M059J (cell line): ENCODE measurements around the gene ZNF121. TPM values are rescaled to one million over a fixed set of nuclear protein-coding genes. Genes with fewer than 3 reads are reported as not detected.
"Not testable (repeated sequence)": the region's sequence is repeated elsewhere in the genome, so short reads cannot be mapped to it uniquely, and the experiment has no call there.

Experiments used
- DNase-seq: peaks from one replicate; pipeline ENCODE4 v3.0.0-alpha.2; 2012; ENCODE audit warnings: low read depth
- total RNA-seq: library from RNA; depleted of rRNA; stranded (reverse); fragments of >200 nt; shearing (Covaris generic); gene quantifications from 2 replicates; pipeline ENCODE4 v1.2.3, GENCODE V29; 2014; rRNA removed

Gene ZNF121
- 12.7 and 19.0 TPM in 2 replicates for total RNA-seq

DNA sequence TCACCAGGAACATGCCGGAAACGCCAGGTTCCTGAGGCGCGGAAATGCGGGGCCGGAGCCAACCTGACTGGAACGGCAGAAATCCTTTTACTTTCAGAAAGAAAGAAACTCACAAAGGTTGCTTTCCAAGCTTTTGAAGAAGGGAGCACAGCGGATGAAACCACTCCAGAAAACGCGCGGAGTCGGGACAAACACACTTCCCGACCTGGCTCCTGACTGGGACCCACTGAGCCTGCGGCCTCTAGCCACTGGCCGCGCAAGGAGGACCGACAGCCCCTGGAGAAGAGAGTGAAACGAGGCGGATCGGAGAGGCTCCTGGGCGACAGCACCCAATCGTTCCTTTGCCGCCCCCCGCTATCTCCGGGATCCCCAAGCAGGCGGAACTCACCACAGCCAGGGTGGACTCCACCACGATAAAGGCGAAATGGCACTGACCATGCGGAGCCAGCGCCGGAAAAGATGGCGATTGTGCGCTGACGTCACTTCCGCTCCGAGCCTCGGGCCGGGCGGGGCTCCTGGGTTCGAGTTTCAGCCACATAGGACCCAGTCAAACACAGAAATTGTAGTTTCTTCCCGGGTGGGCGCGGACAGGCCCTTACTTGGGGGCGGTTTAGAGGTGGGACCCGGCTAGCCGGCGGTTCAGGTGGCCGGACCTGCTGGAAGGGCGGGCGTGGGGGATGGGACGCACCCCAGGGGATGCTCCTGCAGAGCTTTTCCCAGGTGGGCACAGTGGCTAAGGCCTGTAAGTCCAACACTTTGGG is at the start of gene ZNF121:
Gene ZNF121, minus strand, starts transcription at position 432 of the 761 bp plus-strand sequence. CDS start 16,407 bp downstream, outside the sequence.
- peak; percentile 80 for DNase-seq

DNA sequence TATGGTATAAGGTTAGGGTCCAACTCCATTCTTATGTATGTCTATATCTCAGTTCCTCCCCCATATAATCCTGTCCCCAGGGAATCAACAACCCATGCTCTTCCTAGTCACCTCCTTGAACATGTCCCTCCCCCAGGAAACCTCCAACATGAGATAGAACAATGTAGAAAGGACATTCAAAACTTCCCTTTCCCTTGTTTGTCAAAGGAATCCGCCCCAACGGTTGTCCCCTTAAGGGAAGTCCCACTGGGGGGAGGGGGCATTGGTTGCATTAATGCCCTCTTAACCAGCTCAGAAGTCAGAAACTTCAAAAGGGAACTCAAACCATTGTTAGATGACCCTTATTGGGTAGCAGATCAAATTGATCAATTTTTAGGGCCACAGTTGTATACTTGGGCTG is 43.6 kb upstream of the ZNF121 start:
- no peak for DNase-seq

- DNase-seq, result no peak
Measured at GRCh38 chr19:9622531-9622930, 38.2 kb upstream of the ZNF121 start.

- DNase-seq, result peak; percentile 83
Measured at GRCh38 chr19:9621156-9622037, 37.1 kb upstream of the ZNF121 start, which contains the start of gene ZNF561. Gene ZNF561 (minus strand): TSS chr19:9621232. CDS start chr19:9619456, 1,776 bp downstream.

DNA sequence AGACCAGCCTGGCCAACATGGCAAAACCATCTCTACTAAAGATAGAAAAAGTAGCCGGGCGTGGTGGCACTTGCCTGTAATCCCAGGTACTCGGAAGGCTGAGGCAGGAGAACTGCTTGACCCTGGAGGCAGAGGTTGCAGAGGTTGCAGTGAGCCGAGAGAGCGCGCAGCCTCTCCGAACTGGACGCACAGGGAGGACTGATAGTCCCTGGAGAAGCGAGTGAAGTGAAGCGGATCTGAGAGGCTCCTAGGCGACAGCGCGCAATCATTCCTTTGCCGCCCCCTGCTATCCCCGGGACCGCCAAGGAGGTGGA is 36.5 kb upstream of the ZNF121 start:
- no peak for DNase-seq

DNA sequence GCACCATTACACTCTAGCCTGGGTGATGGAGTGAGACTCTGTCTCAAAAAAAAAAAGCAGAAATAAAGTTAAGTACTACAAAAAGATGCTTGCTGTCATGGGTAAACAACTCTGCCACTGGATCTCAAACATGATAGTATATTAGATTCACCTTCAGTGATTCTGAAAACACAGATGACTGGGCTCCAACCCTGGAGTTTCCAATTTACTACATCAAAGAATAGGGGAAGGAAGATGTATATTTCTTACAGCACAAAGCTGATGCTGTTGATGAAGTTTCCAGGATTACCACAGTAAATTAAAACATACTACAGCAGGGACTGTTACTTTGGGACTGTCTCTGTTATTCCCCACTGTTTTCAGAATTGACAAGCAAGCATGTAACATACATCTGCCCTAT is 31.5 kb upstream of the ZNF121 start:
- no peak for DNase-seq

GRCh38 chr19:9610484-9611113 is 26.3 kb upstream of the ZNF121 start:
- no peak for DNase-seq

GRCh38 chr19:9608912-9609311 is 24.6 kb upstream of the ZNF121 start:
- DNase-seq, result no peak

DNA sequence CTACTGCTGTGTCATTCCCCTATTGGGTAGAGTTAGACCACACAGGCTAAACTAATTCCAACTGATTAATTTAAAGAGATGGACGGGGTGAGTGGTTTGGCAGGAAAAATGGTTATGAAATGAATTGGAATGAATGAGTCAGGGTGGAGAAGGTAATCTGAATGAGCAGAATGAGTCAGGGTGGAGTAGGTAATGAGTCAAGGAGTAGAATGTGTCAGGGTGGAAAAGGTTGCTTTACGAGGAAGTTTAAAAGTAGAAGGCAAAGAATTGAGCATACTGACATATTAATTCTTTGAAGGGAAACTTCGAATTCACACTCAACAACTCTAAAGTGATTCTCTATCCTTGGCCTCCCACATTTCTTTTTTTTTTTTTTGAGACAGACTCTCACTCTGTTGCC is 12.7 kb upstream of the ZNF121 start:
- peak; percentile 96 for DNase-seq

DNA sequence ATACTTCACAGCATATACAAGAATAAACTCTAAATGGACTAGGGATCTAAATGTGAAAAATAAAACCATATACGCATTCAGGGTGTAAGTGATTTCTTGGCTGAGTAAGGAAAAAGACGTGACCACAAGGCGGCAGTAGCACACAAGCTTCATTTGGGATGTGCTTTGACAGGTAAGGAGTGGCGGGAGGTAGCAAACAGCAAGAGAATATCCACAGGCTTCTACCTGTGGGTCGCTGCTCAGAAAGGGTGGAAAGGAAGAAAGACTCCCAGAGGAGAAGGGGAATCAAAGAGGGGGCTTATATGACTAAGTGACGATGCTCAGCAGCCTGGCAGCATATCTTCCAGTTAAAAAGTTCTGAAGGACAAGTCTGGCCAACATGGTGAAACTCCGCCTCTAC is 2.5 kb upstream of the ZNF121 start:
- DNase-seq, result peak; percentile 75

- DNase-seq, result not testable (repeated sequence)
Measured at GRCh38 chr19:9582081-9582725, 2.1 kb downstream of the ZNF121 start.

- no peak for DNase-seq
Measured at GRCh38 chr19:9580728-9581127, 3.6 kb downstream of the ZNF121 start.

DNA sequence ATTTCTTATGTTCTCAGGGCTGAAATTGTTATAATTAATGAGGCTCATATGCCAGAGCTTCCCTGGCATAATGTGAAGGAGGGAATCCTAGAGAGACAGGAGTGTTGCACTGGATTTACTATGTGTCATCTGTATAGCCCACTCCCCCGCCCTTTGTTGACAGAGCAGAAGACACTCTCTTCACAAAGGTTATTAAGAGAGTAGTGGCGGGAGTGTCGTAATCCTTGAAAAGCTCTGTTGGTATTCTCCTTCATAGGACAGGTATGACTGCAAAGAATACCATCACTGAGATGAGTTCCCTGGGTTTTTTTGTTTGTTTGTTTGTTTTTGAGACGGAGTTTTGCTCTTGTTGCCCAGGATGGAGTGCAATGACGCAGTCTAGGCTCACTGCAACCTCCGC is 14.0 kb downstream of the ZNF121 start:
- DNase-seq, result no peak

- no peak for DNase-seq
Measured at GRCh38 chr19:9566729-9567128, 17.6 kb downstream of the ZNF121 start.

- peak; percentile 18 for DNase-seq
Measured at GRCh38 chr19:9565900-9566705, 18.2 kb downstream of the ZNF121 start.

- DNase-seq, result no peak
Measured at GRCh38 chr19:9552536-9553274, 31.6 kb downstream of the ZNF121 start.

GRCh38 chr19:9547870-9548269 is 36.4 kb downstream of the ZNF121 start:
- DNase-seq, result no peak

- DNase-seq, result not testable (repeated sequence)
Measured at GRCh38 chr19:9541281-9541680, 43.0 kb downstream of the ZNF121 start.

DNA sequence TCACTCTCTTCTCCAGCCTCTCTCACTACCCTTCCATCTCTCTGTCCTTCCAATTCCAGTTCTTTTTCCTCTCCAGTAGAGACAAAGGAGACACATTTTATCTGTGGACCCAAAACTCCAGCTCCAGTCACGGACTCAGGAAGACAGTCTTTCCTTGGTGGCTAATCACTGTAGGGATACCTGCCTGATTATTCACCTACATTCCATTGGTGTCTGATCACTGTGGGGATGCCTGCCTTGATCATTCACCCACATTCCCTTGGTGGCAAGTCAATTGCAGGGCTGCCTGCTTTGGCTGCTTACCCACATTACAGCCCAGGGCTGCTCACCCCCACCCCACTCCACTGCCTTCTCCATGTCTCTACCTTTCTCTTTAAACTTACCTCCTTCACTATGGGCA is 44.4 kb downstream of the ZNF121 start:
- not testable (repeated sequence) for DNase-seq

DNA sequence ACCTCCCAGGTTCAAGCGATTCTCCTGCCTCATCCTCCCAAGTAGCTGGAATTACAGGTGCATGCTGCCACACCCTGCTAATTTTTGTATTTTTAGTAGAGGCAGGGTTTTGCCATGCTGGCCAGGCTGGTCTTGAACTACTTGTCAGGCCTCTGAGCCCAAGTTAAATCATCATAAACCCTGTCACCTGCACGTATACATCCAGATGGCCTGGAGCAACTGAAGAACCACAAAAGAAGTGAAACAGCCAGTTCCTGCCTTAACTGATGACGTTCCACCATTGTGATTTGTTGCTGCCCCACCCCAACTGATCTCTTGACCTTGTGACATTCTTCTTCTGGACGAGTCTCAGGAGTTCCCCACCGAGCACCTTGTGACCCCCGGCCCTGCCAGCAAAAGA is 45.1 kb downstream of the ZNF121 start:
- DNase-seq, result not testable (repeated sequence)
